Tongue (tissue), 2 donors: Measurements from ENCODE around the gene RNF182. TPM values are rescaled to one million over a fixed set of nuclear protein-coding genes. Genes with fewer than 3 reads are reported as not detected.
"Not testable (repeated sequence)": the region's sequence is repeated elsewhere in the genome, so short reads cannot be mapped to it uniquely, and the experiment has no call there.

Source experiments
- DNase-seq: peaks from one replicate; pipeline ENCODE4 v3.0.0-alpha.2; 2015
- total RNA-seq: library from RNA; depleted of rRNA; stranded (reverse); fragments of >200 nt; gene quantifications from one replicate; pipeline ENCODE4 v1.2.3, GENCODE V29; 2014

The RNF182 gene
- total RNA-seq, 1 donor from 2014 or later: 0.51 TPM

GRCh38 chr6:13917141-13917540 lies 7.6 kb upstream of the RNF182 start:
- no peak for DNase-seq

GRCh38 chr6:13918686-13919250 lies 6.0 kb upstream of the RNF182 start:
- DNase-seq: no peak

GRCh38 chr6:13919861-13920260 lies 4.9 kb upstream of the RNF182 start:
- no peak for DNase-seq

GRCh38 chr6:13920552-13920951 lies 4.2 kb upstream of the RNF182 start:
- DNase-seq: no peak

- DNase-seq: no peak
Measured at GRCh38 chr6:13922750-13923149, 2.0 kb upstream of the RNF182 start.

- DNase-seq: no peak
Measured at GRCh38 chr6:13923527-13924145, 1.1 kb upstream of the RNF182 start.

- peak; percentile 76 for DNase-seq
Measured at GRCh38 chr6:13924146-13924948, 405 bp upstream of the RNF182 start.

- no peak for DNase-seq
Measured at GRCh38 chr6:13926378-13926777, 1.6 kb downstream of the RNF182 start.

GRCh38 chr6:13927203-13927602 lies 2.5 kb downstream of the RNF182 start:
- DNase-seq: no peak

- no peak for DNase-seq
Measured at GRCh38 chr6:13929196-13929595, 4.4 kb downstream of the RNF182 start.

GRCh38 chr6:13931797-13932402 lies 7.1 kb downstream of the RNF182 start:
- no peak for DNase-seq

- no peak for DNase-seq
Measured at GRCh38 chr6:13932785-13933184, 8.0 kb downstream of the RNF182 start.

- no peak for DNase-seq
Measured at GRCh38 chr6:13934721-13935120, 10.0 kb downstream of the RNF182 start.

- DNase-seq: no peak
Measured at GRCh38 chr6:13935190-13935880, 10.6 kb downstream of the RNF182 start.

GRCh38 chr6:13935881-13936261 lies 11.1 kb downstream of the RNF182 start:
- not testable (repeated sequence) for DNase-seq

GRCh38 chr6:13941902-13942301 lies 17.1 kb downstream of the RNF182 start:
- no peak for DNase-seq

- no peak for DNase-seq
Measured at GRCh38 chr6:13943943-13944342, 19.2 kb downstream of the RNF182 start.

GRCh38 chr6:13946506-13946905 lies 21.8 kb downstream of the RNF182 start:
- DNase-seq: no peak

- DNase-seq: no peak
Measured at GRCh38 chr6:13947611-13948178, 22.9 kb downstream of the RNF182 start.

GRCh38 chr6:13952101-13952500 lies 27.3 kb downstream of the RNF182 start:
- peak; percentile 18 for DNase-seq

GRCh38 chr6:13953061-13953705 lies 28.4 kb downstream of the RNF182 start:
- no peak for DNase-seq
